NCI-H2196 (cell line): ENCODE data around the gene TOR1A.
"Not testable (repeated sequence)": the region's sequence is repeated elsewhere in the genome, so short reads cannot be mapped to it uniquely, and the experiment has no call there.

Source experiments
- DNase-seq: peaks from one replicate; lab custom pipeline; 2025; ENCODE audit not compliant: unreplicated experiment; lab: John Stamatoyannopoulos, UW

TOR1A gene

DNA sequence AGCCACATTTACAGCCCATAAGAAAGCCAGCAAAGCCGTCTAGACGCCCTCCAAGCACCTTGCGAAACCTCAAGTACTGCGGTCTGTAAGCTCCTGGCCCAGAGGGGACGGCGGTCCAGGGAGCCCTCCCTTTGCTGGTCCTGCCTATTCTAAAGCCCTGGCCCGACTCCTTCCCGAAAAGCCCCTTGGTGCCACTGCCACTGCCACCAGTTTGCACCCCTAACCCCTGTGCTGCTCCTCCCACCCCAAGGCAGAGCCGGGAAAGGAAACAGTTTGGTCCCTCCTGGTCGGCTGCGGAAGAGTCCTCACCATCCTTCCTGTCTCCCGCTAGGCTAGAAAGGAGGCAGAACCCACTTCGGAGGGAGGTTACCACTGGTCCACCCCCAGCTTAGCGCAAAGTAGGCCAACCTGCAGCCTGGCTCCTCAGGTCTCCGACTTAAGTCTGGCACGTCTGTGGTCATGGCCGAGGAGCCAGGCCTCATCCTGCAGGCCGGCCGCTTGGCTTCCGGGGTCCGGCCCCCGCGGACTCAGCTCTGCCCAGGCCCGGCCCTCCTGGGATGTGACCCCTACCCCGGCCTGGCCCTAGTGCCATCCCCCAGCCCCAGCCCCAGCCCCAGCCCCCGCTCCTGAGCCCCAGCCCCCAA, 916 bp downstream of the TOR1A start:
- no peak for DNase-seq

DNA sequence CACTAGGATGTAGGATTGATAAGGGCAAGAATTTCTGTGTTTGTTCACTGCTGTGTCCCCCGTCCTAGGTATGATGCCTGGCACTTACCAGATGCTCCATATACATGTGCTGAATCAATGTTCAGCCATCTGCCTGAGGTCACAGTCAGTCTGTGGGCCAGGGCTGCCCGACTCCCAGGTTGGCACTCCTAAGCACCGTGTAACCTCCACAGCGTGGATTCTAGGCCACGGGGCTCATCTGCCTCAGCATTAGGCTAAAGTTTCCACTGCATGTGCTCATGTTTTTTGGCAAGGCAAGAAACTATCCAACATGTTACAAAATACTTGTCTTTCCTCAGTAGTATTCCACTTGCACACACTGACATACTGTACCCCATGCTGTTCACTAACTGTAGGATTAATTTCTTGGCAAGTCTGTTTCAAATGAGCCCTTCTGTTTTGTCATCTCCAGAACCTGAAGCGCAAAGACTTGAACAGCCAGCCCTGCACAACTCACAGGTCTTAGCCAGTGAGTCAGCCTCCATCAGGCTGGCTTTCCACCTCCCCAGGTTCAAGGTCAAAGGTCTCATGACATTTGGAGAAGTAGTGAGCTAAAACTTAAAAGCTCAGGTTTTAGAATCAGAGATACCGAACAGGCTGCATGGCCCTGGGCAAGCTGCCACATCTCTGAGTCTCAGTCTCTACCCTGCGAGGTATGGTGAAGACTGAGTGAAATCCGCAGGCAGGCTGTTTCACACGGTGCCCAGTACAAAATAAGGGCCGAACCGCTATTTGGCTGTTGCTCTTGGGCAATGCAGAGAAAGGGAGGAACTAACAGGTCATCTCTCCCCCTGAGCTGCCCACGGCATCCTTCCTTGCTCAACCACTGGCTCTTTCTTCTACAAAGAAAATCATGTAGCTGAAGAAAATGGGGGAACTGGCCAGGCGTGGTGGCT, 7.2 kb downstream of the TOR1A start:
- DNase-seq, result no peak

DNA sequence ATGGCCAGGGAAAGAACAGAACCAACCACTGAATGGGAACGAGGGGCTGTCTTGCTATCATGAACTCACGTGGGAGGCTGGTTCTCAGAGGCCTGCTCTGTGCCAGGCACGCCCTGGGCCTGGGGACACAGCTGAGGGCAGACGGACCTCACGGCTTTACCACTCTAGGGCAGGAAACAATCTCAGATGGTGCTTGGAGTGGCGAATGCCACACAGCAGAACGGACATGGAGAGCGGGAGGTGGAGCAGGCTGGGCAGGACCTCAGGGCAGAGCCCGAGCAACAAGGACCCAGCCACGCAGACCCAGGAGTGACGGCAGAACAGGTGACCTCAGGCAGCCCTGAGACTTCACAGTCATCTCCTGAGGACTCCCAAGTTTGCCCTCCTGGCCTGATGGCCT, 8.7 kb downstream of the TOR1A start:
- DNase-seq, result no peak

DNA sequence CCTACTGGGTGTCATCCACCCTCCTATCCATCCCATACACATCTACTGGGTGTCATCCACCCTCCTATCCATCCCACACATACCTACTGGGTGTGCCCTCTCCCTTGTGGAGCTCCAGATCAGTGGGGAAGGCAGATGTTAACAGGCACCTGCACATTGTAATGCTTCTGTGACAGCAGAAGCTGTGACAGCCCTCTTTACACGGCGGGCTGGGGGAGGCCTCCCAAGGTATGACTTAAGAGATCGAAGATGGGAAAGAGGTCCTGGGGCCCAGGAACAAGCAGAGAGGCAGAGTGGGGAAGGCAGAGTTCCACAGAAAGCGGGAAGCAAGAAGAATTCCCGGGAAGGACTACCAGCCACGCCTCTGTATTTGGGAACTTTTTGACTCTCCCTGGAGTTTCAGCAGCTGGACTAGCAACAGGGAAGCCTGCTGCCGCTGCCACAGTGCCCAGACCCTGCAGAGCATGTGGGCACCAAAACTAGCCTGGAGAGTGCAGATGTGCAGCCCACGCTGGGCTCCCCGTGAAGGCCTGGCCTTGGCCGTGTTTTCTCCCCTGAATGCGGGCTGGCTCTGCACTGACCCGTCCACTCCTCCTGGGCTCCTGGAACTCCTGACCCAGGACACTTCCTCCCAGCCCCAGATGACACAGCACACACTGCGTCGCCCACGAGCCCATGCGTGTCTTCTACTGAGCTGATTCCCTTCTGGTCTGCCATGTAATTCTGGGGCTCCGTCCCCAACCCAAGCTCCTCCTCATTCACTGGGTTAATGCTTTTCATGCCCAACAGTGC, 9.3 kb downstream of the TOR1A start:
- no peak for DNase-seq

DNA sequence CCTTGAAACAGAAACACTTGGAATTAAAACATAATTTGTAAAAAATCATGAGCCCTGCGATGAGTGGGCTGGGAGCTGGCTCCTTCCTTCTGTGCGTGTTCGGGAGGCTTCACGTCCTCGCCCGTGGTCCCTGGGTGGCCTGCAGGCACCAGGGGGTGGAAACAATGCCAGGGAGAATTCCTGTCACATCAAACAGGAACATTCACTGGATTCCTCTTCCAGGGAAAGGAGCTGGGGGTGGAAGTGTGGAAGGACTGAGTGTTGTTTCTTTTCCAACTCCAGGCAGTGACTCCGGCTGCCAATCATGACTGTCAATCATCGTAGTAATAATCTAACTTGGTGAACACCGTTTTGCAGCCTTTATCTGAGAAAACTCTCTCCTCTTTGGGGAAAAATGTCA, 10.3 kb downstream of the TOR1A start:
- DNase-seq, result no peak

DNA sequence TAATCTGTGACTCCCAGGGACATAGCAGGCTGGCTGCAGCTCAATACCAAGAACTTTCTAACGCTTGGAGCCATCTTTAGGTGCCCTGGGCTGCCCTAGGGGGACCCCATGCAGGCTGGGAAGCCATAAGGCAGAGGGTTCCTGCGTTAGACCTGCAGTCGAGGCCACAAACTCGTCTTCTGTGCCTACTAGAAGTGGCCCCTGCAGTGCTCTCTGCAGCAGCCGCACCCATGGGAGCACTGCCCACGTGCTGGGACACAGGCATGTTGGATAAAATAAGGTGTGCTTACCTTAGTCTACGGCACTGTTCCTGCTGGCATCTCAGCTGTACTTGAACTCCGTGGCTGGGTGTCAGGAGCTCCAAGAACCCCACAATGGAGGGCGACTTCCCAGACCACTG, 11.6 kb downstream of the TOR1A start:
- no peak for DNase-seq

DNA sequence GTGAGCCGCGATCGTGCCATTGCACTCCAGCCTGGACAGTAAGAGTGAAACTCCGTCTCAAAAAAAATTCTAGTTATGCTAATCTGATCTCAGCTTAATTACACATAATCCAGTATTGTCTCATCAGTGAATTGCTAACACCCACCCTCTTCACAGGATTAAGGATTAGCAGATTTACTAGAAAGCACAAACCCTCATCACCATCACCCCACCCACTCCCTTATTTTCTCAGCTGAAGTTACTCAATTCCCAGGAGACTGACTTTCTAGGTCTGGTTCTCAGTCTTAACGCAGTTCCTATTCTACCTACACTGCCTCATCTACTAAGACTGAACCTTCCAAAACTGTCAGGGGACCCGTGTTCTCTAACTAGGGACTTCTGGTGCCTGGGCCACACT, 12.0 kb downstream of the TOR1A start:
- no peak for DNase-seq

DNA sequence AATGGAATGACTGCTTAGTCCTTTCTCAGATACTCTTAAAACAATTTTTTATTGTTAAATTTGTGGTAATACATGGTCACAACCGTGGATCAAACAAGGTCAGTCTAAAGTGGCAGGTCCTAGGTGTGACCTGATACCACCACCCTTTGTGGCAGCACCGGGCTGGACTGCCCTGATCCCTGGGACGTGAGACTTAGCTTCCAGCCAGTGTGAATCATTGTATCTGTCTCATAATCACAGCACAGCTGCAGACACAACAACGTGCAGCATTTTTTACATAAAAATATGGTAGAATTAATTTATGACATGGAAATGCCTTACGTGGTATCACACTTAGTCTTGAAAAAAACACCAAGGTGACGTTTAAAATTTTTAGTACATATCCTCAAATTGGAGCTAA, 13.1 kb downstream of the TOR1A start:
- no peak for DNase-seq

DNA sequence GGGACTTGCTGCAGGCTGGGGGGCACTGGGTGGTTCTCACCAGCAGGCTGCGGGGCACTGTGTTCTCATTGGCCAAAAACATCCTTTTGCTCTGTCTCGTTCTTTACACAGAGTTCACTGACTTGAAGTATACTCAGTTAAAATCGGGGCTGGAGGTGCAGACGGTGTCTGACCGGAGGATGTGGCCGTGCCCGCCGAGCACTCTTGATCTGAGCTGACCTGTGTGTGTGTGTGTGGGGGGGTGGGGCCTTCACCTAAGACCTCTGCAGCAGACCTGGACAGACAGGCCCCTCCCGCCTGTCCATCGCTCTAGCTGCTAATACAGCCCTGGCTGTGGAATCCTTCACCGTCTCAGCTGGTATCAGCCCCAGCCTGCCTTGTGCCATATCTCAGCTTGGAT, 13.8 kb downstream of the TOR1A start:
- no peak for DNase-seq

DNA sequence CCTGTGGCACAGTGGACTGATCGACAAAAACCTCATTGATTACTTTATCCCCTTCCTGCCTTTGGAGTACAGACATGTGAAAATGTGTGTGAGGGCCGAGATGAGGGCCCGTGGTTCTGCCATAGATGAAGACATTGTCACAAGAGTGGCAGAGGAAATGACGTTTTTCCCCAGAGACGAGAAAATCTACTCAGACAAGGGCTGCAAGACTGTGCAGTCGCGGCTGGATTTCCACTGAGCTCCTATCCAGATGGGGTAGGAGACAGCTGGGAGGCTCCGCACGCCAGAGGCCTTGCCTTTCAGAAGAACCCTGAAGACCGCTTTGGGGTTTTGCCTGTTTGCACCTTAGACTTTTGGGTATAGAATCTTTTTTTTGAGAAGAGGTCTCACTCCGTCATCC, 14.6 kb downstream of the TOR1A start:
- DNase-seq, result no peak

DNA sequence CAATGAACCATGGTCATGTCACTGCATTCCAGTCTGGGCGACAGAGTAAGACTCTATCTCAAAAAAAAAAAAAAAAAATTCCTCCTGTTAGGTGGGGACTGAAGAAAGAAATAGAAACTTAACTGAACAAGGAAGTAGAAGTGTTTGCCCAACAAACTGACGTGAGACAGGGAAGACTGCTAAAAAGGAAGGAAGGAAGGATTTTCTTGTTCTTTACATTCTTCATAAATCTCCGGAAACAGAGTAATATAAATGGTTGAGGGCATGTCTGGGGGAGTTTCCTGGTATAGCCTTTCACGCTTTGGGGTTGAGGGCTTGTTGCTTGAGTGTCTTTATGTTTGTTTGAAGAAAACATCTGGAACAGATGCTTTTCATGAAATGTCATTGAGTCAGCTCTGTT, 17.9 kb downstream of the TOR1A start:
- DNase-seq, result no peak

DNA sequence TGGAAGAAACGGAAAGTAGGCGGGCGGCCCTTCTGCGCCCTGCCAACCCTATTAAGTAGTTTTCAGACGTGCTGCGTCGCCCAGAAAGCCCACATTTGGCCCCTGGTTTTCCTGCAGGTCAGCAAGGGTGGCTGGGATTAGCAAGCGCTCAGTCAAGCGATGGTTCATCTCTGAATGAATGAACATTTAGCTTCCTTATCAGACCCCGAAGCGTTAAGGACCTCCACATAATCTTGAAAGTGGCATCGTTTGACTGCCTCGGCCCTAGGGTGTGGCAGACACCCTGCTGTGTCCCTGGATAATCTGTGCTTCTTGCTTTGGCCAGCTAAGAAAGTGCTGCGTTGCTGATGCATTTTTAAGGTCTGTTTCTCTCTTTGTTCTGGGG, 20.3 kb downstream of the TOR1A start:
- no peak for DNase-seq

DNA sequence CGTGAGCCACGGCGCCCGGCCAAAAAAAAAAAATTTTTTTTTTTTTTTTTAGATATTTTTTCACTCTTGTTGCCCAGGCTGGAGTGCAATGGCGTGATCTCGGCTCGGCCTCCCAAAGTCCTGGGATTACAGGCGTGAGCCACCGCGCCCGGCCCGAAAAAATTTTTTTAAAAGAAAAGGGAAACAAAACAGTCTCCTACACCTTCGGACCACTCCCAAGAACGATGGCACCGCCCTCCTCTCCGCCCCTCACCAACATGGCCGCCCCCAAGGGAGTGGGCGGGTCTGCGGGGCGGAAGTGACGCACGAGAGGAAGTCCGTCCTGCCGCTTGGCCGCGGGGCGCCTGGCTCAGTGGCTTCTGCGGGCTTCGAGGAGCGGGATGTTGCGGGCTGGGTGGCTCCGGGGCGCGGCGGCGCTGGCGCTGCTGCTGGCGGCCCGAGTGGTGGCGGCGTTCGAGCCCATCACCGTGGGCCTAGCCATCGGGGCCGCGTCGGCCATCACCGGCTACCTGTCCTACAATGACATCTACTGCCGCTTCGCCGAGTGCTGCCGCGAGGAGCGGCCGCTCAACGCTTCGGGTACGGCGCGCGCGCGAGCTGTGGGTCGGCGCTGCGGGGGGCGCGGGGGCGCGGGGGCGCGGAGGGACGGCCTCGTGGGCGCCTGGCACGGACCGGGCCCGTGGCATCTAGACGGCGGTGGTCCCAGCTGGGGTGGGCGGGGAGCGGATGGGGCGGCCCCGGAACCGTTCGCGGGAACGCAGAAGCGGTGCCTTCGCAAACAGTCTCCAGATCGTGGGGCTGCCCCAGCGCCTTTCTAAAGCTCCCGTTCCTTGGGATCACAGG, 20.9 kb downstream of the TOR1A start, which contains the start of gene TOR1B:
Gene TOR1B, plus strand, starts transcription at position 352 of the 843 bp plus-strand sequence. Its CDS starts 29 bp downstream, at position 381.
- peak; percentile 87 for DNase-seq

DNA sequence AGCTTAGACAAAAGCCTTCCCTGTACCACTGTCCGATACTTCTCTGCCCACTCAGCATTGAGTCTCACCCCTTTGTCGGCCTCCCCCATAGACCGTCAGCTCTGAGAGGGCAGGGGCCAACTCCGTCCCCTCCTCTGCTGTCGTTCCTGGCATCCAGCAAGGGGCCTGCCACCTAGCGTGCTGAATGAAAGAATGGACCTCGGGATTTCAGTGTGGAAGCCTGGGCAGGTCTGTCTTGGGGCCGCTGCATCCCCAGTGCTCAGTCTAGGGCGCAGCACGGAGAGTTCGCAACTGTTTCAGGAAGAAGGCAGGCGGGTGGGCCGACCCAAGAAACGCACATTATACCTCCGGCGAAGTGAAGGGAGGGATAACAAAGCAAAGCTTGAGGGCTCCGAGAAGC, 22.4 kb downstream of the TOR1A start:
- DNase-seq, result no peak

DNA sequence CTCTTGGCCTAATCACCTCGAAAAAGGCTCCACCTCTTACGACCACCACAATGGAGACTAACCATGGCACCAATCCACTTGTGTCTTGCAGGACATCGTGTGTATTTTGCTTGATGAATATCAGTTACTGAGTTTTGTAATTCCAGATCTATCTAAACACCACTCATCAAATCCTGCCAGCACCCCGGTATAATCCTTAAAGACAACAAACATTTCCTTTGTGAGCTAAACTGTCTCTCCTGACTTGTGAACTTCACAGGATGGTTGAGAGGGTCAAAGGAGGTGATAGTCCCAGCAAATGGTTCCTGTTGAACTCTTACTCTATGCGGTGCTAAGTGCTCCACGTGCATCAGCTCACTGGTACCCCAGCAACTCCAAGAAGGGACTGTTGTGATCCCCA, 25.0 kb downstream of the TOR1A start:
- DNase-seq, result no peak

DNA sequence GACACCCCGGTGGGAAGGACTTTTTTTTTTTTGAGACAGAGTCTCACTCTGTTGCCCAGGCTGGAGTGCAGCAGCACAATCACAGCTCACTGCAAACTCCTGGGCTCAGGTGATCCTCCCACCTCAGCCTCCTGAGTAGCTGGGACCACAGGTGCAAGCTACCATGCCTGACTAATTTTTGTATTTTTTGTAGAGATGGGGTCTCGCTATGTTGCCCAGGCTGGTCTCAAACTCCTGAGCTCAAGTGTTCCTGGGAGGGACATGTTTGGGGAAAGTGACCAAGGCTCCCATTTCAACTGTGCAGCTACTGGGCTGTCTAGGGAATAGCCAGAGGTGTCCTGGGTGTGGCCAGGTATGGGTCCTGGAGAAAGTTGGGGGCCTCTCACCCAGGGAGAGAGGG, 27.9 kb downstream of the TOR1A start:
- not testable (repeated sequence) for DNase-seq

DNA sequence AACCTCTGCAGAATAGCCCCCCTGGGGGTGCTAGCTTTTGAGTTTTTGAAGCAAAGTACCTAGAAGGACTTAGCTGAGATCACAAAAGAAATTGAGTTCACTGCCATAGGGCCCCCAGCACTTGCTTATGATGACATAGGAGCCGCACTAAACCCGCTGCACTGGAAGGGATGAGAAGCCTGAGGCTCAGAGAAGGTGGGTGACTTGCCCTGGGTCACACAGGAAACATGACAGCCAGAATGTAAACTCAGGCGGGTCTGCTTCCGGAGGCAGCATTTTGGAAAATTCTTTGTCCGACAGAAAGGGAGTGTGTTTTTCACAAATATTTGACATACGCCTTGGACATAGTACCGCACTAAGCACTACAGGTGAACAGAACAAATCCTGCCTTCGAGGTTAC, 29.4 kb downstream of the TOR1A start:
- no peak for DNase-seq

DNA sequence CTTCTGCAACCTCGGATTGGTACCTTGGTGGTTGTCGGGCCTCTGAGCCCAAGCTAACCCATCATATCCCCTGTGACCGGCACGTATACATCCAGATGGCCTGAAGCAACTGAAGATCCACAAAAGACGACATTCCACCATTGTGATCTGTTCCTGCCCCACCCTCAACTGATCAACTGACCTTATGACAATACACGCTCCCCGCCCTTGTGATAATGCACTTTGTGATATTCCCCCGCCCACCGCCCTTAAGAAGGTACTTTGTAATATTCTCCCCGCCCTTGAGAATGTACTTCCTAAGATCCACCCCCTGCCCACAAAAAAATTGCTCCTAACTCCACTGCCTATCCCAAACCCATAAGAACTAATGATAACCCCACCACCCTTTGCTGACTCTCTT, 37.5 kb downstream of the TOR1A start:
- no peak for DNase-seq

DNA sequence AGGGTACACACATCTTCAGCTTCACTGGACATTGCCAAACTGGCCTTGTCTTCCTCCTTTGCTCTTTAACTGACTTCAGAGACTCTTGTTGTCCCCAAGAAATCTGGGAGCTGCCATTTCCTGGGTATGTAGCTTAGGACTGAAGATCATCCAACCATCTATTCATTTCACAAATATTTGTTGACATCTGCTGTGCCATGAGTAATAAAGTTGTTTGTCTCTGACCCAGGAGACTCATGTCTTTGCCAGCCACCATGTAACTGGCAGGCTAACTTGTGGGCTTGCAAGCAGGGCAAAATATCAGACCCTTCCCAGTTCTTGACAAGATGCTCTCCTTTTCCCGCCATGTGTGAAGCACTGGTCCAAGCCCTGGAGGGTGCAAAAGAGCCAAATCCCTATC, 38.1 kb downstream of the TOR1A start:
- no peak for DNase-seq

DNA sequence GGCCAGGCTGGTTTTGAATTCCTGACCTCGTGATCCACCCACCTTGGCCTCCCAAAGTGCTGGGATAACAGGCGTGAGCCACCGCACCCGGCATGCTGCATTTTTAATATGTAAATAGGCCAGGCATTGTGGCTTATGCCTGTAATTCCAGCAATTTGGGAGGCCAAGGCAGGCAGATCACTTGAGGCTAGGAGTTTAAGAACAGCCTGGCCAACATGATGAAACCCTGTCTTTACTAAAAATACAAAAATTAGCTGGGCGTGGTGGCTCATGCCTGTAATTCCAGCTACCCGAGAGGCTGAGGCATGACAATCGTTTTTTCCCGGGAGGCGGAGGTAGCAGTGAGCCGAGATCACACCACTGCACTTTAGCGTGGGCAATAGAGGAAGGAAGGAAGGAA, 39.0 kb downstream of the TOR1A start:
- not testable (repeated sequence) for DNase-seq
